H1 (cell line): ENCODE data around the gene GRIA1. TPM values are rescaled to one million over a fixed set of nuclear protein-coding genes. Genes with fewer than 3 reads are reported as not detected.

ENCODE experiments used
- CHD7 ChIP-seq: fragments of 300-600 bp; sonication (generic); IDR thresholded peaks from 2 replicates; pipeline ENCODE4 v1.7.1; 2012; ENCODE audit warnings: low read length, moderate library complexity, mild to moderate bottlenecking, inconsistent platforms; ENCODE audit not compliant: insufficient replicate concordance
- EZH2 ChIP-seq: fragments of 200-600 bp; sonication (generic); IDR thresholded peaks from 2 replicates; pipeline ENCODE4 v1.7.1; 2012; ENCODE audit warnings: low read depth, mild to moderate bottlenecking, moderate library complexity, low read length, inconsistent platforms; ENCODE audit not compliant: severe bottlenecking
- USF2 ChIP-seq: IDR thresholded peaks from 2 replicates; pipeline ENCODE4 v1.6.1; 2011; ENCODE audit warnings: low read length, improper control_type of control experiment
- polyA plus RNA-seq, 7 experiments: library from polyadenylated mRNA; depleted of rRNA in 3 of 7; stranded (reverse) in 5 of 7; unstranded in 2 of 7; fragments of >200 nt in 5 of 7; fragments of 200-250 nt in 2 of 7; gene quantifications; 1 replicate in 5 of 7; 2 replicates in 1 of 7; 4 replicates in 1 of 7; pipeline versions ENCODE4 v1.2.1 to v1.2.3, GENCODE V29; 2011 to 2013; ENCODE audit warnings: missing spikeins in 2 of 7, mixed read lengths in 2 of 7
- total RNA-seq: library from RNA; stranded (reverse); fragmentation: NEBNext Ultra II Directional; extraction: Animal tissue kit (Norgen Biotek cat#: 25700); gene quantifications from 2 replicates; pipeline ENCODE4 v1.2.1, GENCODE V29; 2021

Gene GRIA1
- total and polyA plus RNA-seq, 2 of the 8 experiments (the other 6 are each of a cell fraction or from before 2014, with no cell fraction given), result 0.97 to 2.5 TPM

GRCh38 chr5:153641183-153641688, 150.8 kb downstream of the GRIA1 start (continued):
- TF ChIP-seq EZH2, result no peak
- no peak for TF ChIP-seq CHD7
- no peak for TF ChIP-seq USF2
